Epithelial cell of esophagus (primary cell): ENCODE measurements around the gene COL12A1.
"Not testable (repeated sequence)": the region's sequence is repeated elsewhere in the genome, so short reads cannot be mapped to it uniquely, and the experiment has no call there.

Source experiments
- DNase-seq: peaks from one replicate; pipeline ENCODE4 v3.0.0; 2010; ENCODE audit warnings: low read depth
- H3K4me3 ChIP-seq: 2 replicates; pipeline ENCODE4 v1.5.1; 2011; ENCODE audit warnings: mild to moderate bottlenecking, low read length, control low read depth
- CTCF ChIP-seq: IDR thresholded peaks from 2 replicates; pipeline ENCODE4 v1.5.1; 2011; ENCODE audit warnings: low read depth, mild to moderate bottlenecking, low read length, control low read depth, inconsistent platforms; ENCODE audit not compliant: insufficient read depth; ENCODE audit errors: missing control alignments

The COL12A1 gene

GRCh38 chr6:75201021-75201420 lies 4.8 kb downstream of the COL12A1 start:
- DNase-seq = no peak
- no peak overlapping the region for H3K4me3 ChIP-seq
- TF ChIP-seq CTCF = no peak

GRCh38 chr6:75199889-75200288 lies 6.0 kb downstream of the COL12A1 start:
- TF ChIP-seq CTCF = no peak
- no peak for DNase-seq
- H3K4me3 ChIP-seq = no peak overlapping the region

- no peak for TF ChIP-seq CTCF
- no peak overlapping the region for H3K4me3 ChIP-seq
- DNase-seq = peak; percentile 86
These were observed 9.7 kb downstream of the COL12A1 start for GRCh38 chr6:75196081-75196687.

- DNase-seq = peak; percentile 94
- H3K4me3 ChIP-seq = no peak overlapping the region
- no peak for TF ChIP-seq CTCF
These were observed 17.5 kb downstream of the COL12A1 start for GRCh38 chr6:75188221-75188925.

- DNase-seq, H3K4me3 ChIP-seq: not testable (repeated sequence)
These were observed 19.3 kb downstream of the COL12A1 start for GRCh38 chr6:75186581-75186980.

- no peak for DNase-seq
- H3K4me3 ChIP-seq = no peak overlapping the region
- TF ChIP-seq CTCF = no peak
These were observed 22.7 kb downstream of the COL12A1 start for GRCh38 chr6:75183099-75183541.

GRCh38 chr6:75180864-75181263 lies 25.0 kb downstream of the COL12A1 start:
- TF ChIP-seq CTCF = no peak
- DNase-seq = no peak
- H3K4me3 ChIP-seq = no peak overlapping the region
